Uterus (tissue), 4 donors: ENCODE measurements around the gene MICAL3. TPM values are rescaled to one million over a fixed set of nuclear protein-coding genes. Genes with fewer than 3 reads are reported as not detected.

Source experiments
- DNase-seq, 2 donors: peaks; one replicate each; pipeline ENCODE4 v3.0.0-alpha.2; 2019 to 2020
- H3K27ac ChIP-seq, 2 donors: fragments of 200-600 bp; sonication (generic); 1 replicate in 1 of 2; 2 replicates in 1 of 2; pipeline ENCODE4 v1.5.1; 2016 to 2018
- H3K27me3 ChIP-seq, 2 donors: fragments of 200-600 bp; sonication (generic); one replicate each; pipeline ENCODE4 v1.5.1; 2018 to 2019; ENCODE audit warnings: control low read depth in 1 of 2
- H3K36me3 ChIP-seq, 2 donors: fragments of 200-600 bp; sonication (generic); one replicate each; pipeline ENCODE4 v1.5.1; 2019; ENCODE audit warnings: control low read depth in 1 of 2
- H3K4me1 ChIP-seq, 2 donors: fragments of 200-600 bp; sonication (generic); one replicate each; pipeline ENCODE4 v1.5.1; 2018 to 2019; ENCODE audit warnings: control low read depth in 1 of 2
- H3K4me3 ChIP-seq, 2 donors: fragments of 200-600 bp; sonication (generic); 1 replicate in 1 of 2; 2 replicates in 1 of 2; pipeline ENCODE4 v1.5.1; 2018 to 2019; ENCODE audit warnings: mild to moderate bottlenecking in 1 of 2
- H3K9me3 ChIP-seq, 2 donors: fragments of 200-600 bp; sonication (generic); one replicate each; pipeline ENCODE4 v1.5.1; 2019; ENCODE audit warnings: control low read depth in 1 of 2
- CTCF ChIP-seq, 4 experiments: fragments of 200-600 bp in 2 of 4; fragments of 450-650 bp in 2 of 4; sonication (generic) in 2 of 4; IDR thresholded peaks; one replicate each; pipeline ENCODE4 v1.5.1; 2016 to 2019; ENCODE audit warnings: antibody characterized with exemption in 4 of 4, mild to moderate bottlenecking in 2 of 4, moderate library complexity in 1 of 4
- POLR2A ChIP-seq, 2 donors: fragments of 450-650 bp; IDR thresholded peaks; one replicate each; pipeline ENCODE4 v1.6.1; 2016; ENCODE audit warnings: antibody characterized with exemption in 2 of 2, mild to moderate bottlenecking in 1 of 2, moderate library complexity in 1 of 2
- intact Hi-C: fragments of 100-400 bp; cut with DNase I; formaldehyde crosslinking; loops from one replicate; pipeline ENCODE4 v1.15.1; 2023; ENCODE audit warnings: low total_unique reads
- total RNA-seq, 4 donors: library from RNA; depleted of rRNA in 3 of 4; stranded (reverse); fragments of >200 nt in 3 of 4; gene quantifications; one replicate each; pipeline versions ENCODE4 v1.1.0 to v1.2.4, GENCODE V29; 2014 to 2023
- donor health status: DM: yes; HTN: yes; CAD: no.

The MICAL3 gene
- total RNA-seq, 4 donors from 2014 or later, result 13.5 to 167 (median 47.2) TPM

- H3K27ac ChIP-seq, result no peak overlapping the region
- intact Hi-C loops, result no loop called here
- no peaks in the 10 kb centered on the region for H3K36me3 ChIP-seq
- no peak overlapping the region for H3K4me3 ChIP-seq
- no peaks in the 10 kb centered on the region for H3K4me1 ChIP-seq
- H3K9me3 ChIP-seq, result no peaks in the 10 kb centered on the region
- TF ChIP-seq POLR2A (IDR thresholded peaks at IDR 0.05) (no peak), CTCF (IDR thresholded peaks at IDR 0.05) (no peak)
- no peak for DNase-seq
- no peaks in the 10 kb centered on the region for H3K27me3 ChIP-seq
Measured at GRCh38 chr22:17960011-17960410, 64.3 kb downstream of the MICAL3 start.

DNA sequence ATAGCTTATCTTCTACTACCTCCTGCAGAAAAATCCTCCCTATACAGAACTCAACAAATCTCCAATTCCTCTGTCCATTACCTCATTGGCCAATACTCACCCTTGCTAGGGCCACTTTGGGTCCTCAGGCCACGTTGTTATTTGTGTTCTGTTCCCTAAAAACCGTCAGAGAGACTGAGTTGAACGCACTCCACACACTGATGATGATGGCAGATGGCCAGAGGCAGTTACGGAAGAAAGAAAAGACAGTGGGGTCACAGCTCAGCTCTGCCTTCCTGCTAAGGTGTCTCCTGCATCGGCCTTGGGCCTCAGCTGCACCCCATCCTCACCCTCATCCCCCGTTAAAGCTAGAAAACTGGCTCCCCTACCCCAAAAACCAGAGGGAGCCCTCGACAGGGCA, 66.2 kb downstream of the MICAL3 start:
- TF ChIP-seq POLR2A (IDR thresholded peaks at IDR 0.05) (no peak), CTCF (IDR thresholded peaks at IDR 0.05) (no peak)
- Histone ChIP-seq H3K9me3 (no peaks in the 10 kb centered on the region), H3K27ac (no peak overlapping the region), H3K27me3 (no peaks in the 10 kb centered on the region), H3K36me3 (no peaks in the 10 kb centered on the region), H3K4me1 (no peaks in the 10 kb centered on the region), H3K4me3 (no peak overlapping the region)
- no peak for DNase-seq
- intact Hi-C loops, result no loop called here

- no peaks in the 10 kb centered on the region for H3K4me1 ChIP-seq
Measured at GRCh38 chr22:17957693-17958092, 66.7 kb downstream of the MICAL3 start.

DNA sequence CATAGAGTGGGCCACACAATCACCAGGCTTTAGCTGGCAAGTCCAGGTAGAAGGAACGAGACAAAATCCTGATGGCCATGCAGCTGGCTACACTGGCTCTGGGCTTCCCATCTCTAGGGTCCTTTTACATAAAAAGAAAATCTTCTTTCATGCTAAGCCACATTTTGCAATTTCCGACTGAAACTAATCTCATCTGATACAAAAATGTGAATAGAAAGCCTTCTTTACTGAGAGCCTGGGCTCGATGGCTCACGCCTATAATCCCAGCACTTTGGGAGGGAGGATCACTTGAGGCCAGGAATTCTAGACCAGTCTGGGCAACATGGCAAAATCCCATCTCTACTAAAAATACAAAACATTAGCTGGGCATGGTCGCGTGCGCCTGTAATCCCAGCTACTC, 67.2 kb downstream of the MICAL3 start:
- Histone ChIP-seq H3K36me3 (no peaks in the 10 kb centered on the region), H3K27ac (no peak overlapping the region), H3K9me3 (no peaks in the 10 kb centered on the region), H3K27me3 (no peaks in the 10 kb centered on the region), H3K4me3 (no peak overlapping the region), H3K4me1 (no peaks in the 10 kb centered on the region)
- no peak for TF ChIP-seq CTCF (IDR thresholded peaks at IDR 0.05)
- TF ChIP-seq POLR2A (IDR thresholded peaks at IDR 0.05), result no peak
- no peak for DNase-seq
- intact Hi-C loops, result no loop called here

More at GRCh38 chr22:17957693-17958092, 66.7 kb downstream of the MICAL3 start:
- H3K4me3 ChIP-seq, result no peak overlapping the region
- no peaks in the 10 kb centered on the region for H3K27me3 ChIP-seq
- H3K9me3 ChIP-seq, result no peaks in the 10 kb centered on the region
- H3K36me3 ChIP-seq, result no peaks in the 10 kb centered on the region
- DNase-seq, result no peak
- intact Hi-C loops, result no loop called here
- H3K27ac ChIP-seq, result no peak overlapping the region
- TF ChIP-seq CTCF (IDR thresholded peaks at IDR 0.05) (no peak), POLR2A (IDR thresholded peaks at IDR 0.05) (no peak)

GRCh38 chr22:17956630-17957029, 67.7 kb downstream of the MICAL3 start:
- intact Hi-C loops, result no loop called here
- no peaks in the 10 kb centered on the region for H3K9me3 ChIP-seq
- H3K27me3 ChIP-seq, result no peaks in the 10 kb centered on the region
- no peaks in the 10 kb centered on the region for H3K36me3 ChIP-seq
- H3K4me3 ChIP-seq, result no peak overlapping the region
- no peaks in the 10 kb centered on the region for H3K4me1 ChIP-seq
- DNase-seq, result no peak
- TF ChIP-seq POLR2A (IDR thresholded peaks at IDR 0.05), result no peak
- no peak for TF ChIP-seq CTCF (IDR thresholded peaks at IDR 0.05)
- H3K27ac ChIP-seq, result no peak overlapping the region
